ENCODE data around the gene RAD51B. TPM values are rescaled to one million over a fixed set of nuclear protein-coding genes. Genes with fewer than 3 reads are reported as not detected.
A peak's percentile ranks its signal among the peaks of the same experiment; 100 is the strongest.

RAD51B gene
- total RNA-seq, 5 donors from 2014 or later (not counting 1 experiment from before 2014, with no cell fraction given) = 25.4 to 47.9 (median 30.0) TPM

DNA sequence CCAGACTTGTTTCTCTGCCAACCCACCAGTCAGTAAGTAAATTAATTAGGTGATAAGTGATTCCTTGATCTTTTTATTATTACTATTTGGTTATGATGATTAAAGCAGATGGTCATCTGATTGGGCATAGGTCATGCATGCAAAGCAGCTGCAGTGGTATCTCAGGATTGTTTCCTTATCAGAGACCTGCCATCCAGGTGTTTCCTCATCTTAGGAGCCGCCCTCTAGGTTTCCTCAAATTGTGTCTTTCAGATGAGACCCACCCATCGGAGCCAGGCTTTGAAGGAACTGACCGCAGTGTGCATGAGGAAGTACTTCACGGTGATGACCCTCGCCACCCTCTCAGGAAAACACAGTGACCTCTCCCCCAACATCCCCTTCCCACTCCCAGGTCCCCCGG lies 910.0 kb downstream of the RAD51B start:
- no peak overlapping the region for H3K4me3 ChIP-seq (ENCODE audit: control insufficient read depth in 1 of 2, extremely low read depth in 1 of 2, low read length in 1 of 2)
- peaks cover 24 to 41% (median 29%) of the 10 kb centered on the region in 3 donors for H3K4me1 Mint-ChIP-seq
- ATAC-seq (replicated peaks in 1 of 4) (no peak), DNase-seq (no peak)
- H3K9me3 Mint-ChIP-seq = no peaks in the 10 kb centered on the region
- H3K27me3 ChIP-seq (replicated peaks in 1 of 2; ENCODE audit: control insufficient read depth in 2 of 2, extremely low read depth in 1 of 2, insufficient read depth in 2 of 2, low read length in 1 of 2) = no peaks in the 10 kb centered on the region
- H3K27ac ChIP-seq (ENCODE audit: low read length) = no peak overlapping the region
- WGBS (ENCODE audit: insufficient coverage) = 83% methylated on average over 3 of the region's 6 CpGs
- H3K9me3 ChIP-seq = no peaks in the 10 kb centered on the region
- no peaks in the 10 kb centered on the region for H3K36me3 Mint-ChIP-seq
- H3K27me3 Mint-ChIP-seq = no peaks in the 10 kb centered on the region
- H3K27ac Mint-ChIP-seq = no peak overlapping the region
- CTCF ChIA-PET = interaction anchor here (0.7 kb wide), 2 partner anchors 47 to 89 kb away, joined by 3 to 6 read pairs; no protein-coding TSS in a partner anchor
- POLR2A ChIA-PET = no interaction called here
- peaks cover 14 to 21% of the 10 kb centered on the region in 2 experiments for H3K4me1 ChIP-seq (ENCODE audit: control insufficient read depth in 1 of 2, extremely low read depth in 1 of 2, insufficient read depth in 2 of 2, low read length in 2 of 2)
- no peak overlapping the region for H3K4me3 Mint-ChIP-seq
- no peaks in the 10 kb centered on the region for H3K36me3 ChIP-seq (ENCODE audit: control insufficient read depth in 2 of 2, extremely low read depth in 1 of 2, insufficient read depth in 1 of 2, low read length in 1 of 2)

- Mint-ChIP-seq H3K27me3 (no peaks in the 10 kb centered on the region), H3K27ac (no peak overlapping the region), H3K4me3 (no peak overlapping the region), H3K4me1 (peaks cover 30 to 49% (median 36%) of the 10 kb centered on the region in 3 donors), H3K36me3 (no peaks in the 10 kb centered on the region), H3K9me3 (no peaks in the 10 kb centered on the region)
- ChIA-PET POLR2A (no interaction called here), CTCF (no interaction called here)
- WGBS (ENCODE audit: insufficient coverage) = 100% methylated on average over 2 of the region's 3 CpGs
- Histone ChIP-seq H3K27me3 (replicated peaks in 1 of 2; ENCODE audit: control insufficient read depth in 2 of 2, extremely low read depth in 1 of 2, insufficient read depth in 2 of 2, low read length in 1 of 2) (no peaks in the 10 kb centered on the region), H3K9me3 (no peaks in the 10 kb centered on the region), H3K4me1 (ENCODE audit: control insufficient read depth in 1 of 2, extremely low read depth in 1 of 2, insufficient read depth in 2 of 2, low read length in 2 of 2) (peaks cover 16 to 28% of the 10 kb centered on the region in 2 experiments), H3K4me3 (ENCODE audit: control insufficient read depth in 1 of 2, extremely low read depth in 1 of 2, low read length in 1 of 2) (no peak overlapping the region), H3K36me3 (ENCODE audit: control insufficient read depth in 2 of 2, extremely low read depth in 1 of 2, insufficient read depth in 1 of 2, low read length in 1 of 2) (no peaks in the 10 kb centered on the region), H3K27ac (ENCODE audit: low read length) (no peak overlapping the region)
- DNase-seq (no peak), ATAC-seq (replicated peaks in 1 of 4) (no peak)
Observed at GRCh38 chr14:68730348-68730747, 910.8 kb downstream of the RAD51B start.

- CTCF ChIA-PET = interaction anchor here in 1 of 2 donors (0.6 kb wide), 1 partner anchor 455 kb away, joined by 7 read pairs; no protein-coding TSS in a partner anchor
- Histone ChIP-seq H3K27me3 (replicated peaks in 1 of 2; ENCODE audit: control insufficient read depth in 2 of 2, extremely low read depth in 1 of 2, insufficient read depth in 2 of 2, low read length in 1 of 2) (no peaks in the 10 kb centered on the region), H3K9me3 (no peaks in the 10 kb centered on the region), H3K27ac (ENCODE audit: low read length) (no peak overlapping the region), H3K36me3 (ENCODE audit: control insufficient read depth in 2 of 2, extremely low read depth in 1 of 2, insufficient read depth in 1 of 2, low read length in 1 of 2) (no peaks in the 10 kb centered on the region), H3K4me1 (ENCODE audit: control insufficient read depth in 1 of 2, extremely low read depth in 1 of 2, insufficient read depth in 2 of 2, low read length in 2 of 2) (peaks cover 16 to 34% of the 10 kb centered on the region in 2 experiments), H3K4me3 (ENCODE audit: control insufficient read depth in 1 of 2, extremely low read depth in 1 of 2, low read length in 1 of 2) (no peak overlapping the region)
- H3K9me3 Mint-ChIP-seq = no peaks in the 10 kb centered on the region
- no peak overlapping the region for H3K27ac Mint-ChIP-seq
- ATAC-seq (replicated peaks in 1 of 4) = no peak
- H3K27me3 Mint-ChIP-seq = no peaks in the 10 kb centered on the region
- WGBS (ENCODE audit: insufficient coverage) = 100% methylated on average over 2 of the region's 8 CpGs
- no peak overlapping the region for H3K4me3 Mint-ChIP-seq
- H3K4me1 Mint-ChIP-seq = peaks cover 33 to 50% (median 40%) of the 10 kb centered on the region in 3 donors
- DNase-seq = no peak
- no peaks in the 10 kb centered on the region for H3K36me3 Mint-ChIP-seq
- POLR2A ChIA-PET = no interaction called here
Observed at GRCh38 chr14:68730811-68731425, 911.3 kb downstream of the RAD51B start.

DNA sequence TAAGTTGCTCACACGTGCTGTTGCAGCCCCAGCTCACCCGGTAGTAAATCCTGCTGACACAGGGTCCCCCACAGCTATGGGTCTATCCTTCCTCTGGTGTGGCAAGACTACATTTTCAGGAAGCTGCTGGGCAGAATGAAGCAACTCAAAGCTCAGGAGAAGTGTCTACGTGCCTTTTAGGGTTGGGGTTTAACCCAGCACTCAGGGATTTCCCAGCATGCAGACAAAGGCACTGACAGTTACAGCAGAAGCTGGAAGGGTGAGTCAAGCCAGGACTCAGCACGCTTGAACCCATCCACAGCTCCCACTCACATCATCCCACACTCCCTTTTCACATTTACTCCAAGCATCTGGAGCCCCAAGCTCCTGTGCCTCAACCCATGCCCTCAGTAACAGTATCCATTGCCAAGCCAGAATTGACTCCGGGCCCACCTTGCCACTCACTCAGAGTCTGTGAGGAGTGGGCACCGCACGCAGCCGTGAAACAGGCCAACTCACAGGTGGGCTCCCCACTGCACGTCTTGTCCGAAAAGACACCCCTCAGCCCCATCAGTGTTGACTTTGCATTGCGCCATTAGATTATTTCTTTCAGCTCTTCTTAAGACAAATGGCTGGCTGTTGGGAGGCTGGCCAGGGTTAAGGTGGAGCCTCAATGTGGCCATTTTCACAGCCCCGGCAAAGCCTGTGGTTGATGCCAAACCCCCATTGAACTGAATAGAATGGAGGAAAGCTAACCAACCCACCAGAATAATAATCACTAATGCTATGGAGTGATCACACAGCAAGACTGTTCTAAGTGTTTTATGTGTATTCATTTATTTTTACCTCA lies 913.7 kb downstream of the RAD51B start:
- H3K4me3 Mint-ChIP-seq = no peak overlapping the region
- no peaks in the 10 kb centered on the region for H3K36me3 Mint-ChIP-seq
- ChIA-PET CTCF (no interaction called here), POLR2A (interaction anchor here in 1 of 2 donors (1.2 kb wide), 1 partner anchor 48 kb away, joined by 3 read pairs; no protein-coding TSS in a partner anchor)
- H3K9me3 ChIP-seq = no peaks in the 10 kb centered on the region
- no peak overlapping the region for H3K4me3 ChIP-seq (ENCODE audit: control insufficient read depth in 1 of 2, extremely low read depth in 1 of 2, low read length in 1 of 2)
- WGBS (ENCODE audit: insufficient coverage) = 83% methylated on average over 7 of the region's 12 CpGs
- H3K4me1 ChIP-seq (ENCODE audit: control insufficient read depth in 1 of 2, extremely low read depth in 1 of 2, insufficient read depth in 2 of 2, low read length in 2 of 2) = peaks cover 16 to 43% of the 10 kb centered on the region in 2 experiments
- DNase-seq (peak in 2 of 35 experiments; percentile 13 to 25), ATAC-seq (replicated peaks in 1 of 4) (no peak)
- H3K36me3 ChIP-seq (ENCODE audit: control insufficient read depth in 2 of 2, extremely low read depth in 1 of 2, insufficient read depth in 1 of 2, low read length in 1 of 2) = no peaks in the 10 kb centered on the region
- peak overlapping the region; percentile 73 for H3K27ac ChIP-seq (ENCODE audit: low read length)
- no peaks in the 10 kb centered on the region for H3K9me3 Mint-ChIP-seq
- H3K4me1 Mint-ChIP-seq = peaks cover 40 to 55% (median 44%) of the 10 kb centered on the region in 3 donors
- no peaks in the 10 kb centered on the region for H3K27me3 ChIP-seq (replicated peaks in 1 of 2; ENCODE audit: control insufficient read depth in 2 of 2, extremely low read depth in 1 of 2, insufficient read depth in 2 of 2, low read length in 1 of 2)
- peak overlapping the region; percentile 48 to 76 for H3K27ac Mint-ChIP-seq
- no peaks in the 10 kb centered on the region for H3K27me3 Mint-ChIP-seq

DNA sequence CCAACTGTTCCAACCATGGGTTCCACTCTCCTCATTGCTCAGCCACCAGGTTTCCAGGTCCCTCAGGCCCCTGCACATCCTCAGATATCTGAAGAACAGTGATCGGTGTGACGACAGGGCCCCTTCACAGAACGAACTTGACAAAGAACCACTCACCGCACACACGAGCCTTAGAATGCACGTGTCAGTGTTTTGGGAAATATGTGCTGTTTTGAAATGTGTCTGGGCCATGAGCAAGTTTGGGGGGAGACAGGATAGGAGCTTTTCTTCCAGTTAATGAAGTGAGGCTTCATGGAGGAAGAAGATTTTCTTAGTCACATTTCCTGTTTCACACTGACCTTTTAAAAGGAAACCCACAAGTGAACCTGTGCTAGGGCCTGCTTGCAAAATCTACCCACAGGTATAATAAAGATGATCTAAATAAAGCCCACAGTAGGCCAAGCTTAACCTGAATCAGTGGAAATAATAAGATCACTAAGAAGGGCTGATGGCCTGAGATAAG lies 914.7 kb downstream of the RAD51B start:
- Histone ChIP-seq H3K27ac (ENCODE audit: low read length) (peak overlapping the region; percentile 73), H3K9me3 (no peaks in the 10 kb centered on the region), H3K4me3 (ENCODE audit: control insufficient read depth in 1 of 2, extremely low read depth in 1 of 2, low read length in 1 of 2) (no peak overlapping the region), H3K36me3 (ENCODE audit: control insufficient read depth in 2 of 2, extremely low read depth in 1 of 2, insufficient read depth in 1 of 2, low read length in 1 of 2) (no peaks in the 10 kb centered on the region), H3K4me1 (ENCODE audit: control insufficient read depth in 1 of 2, extremely low read depth in 1 of 2, insufficient read depth in 2 of 2, low read length in 2 of 2) (peaks cover 16 to 43% of the 10 kb centered on the region in 2 experiments), H3K27me3 (replicated peaks in 1 of 2; ENCODE audit: control insufficient read depth in 2 of 2, extremely low read depth in 1 of 2, insufficient read depth in 2 of 2, low read length in 1 of 2) (no peaks in the 10 kb centered on the region)
- DNase-seq = peak in 13 of 35 experiments; percentile 5 to 48 (median 21)
- no CpG with 5 or more reads among the region's 6 CpGs for WGBS (ENCODE audit: insufficient coverage)
- Mint-ChIP-seq H3K4me1 (peaks cover 42 to 49% (median 48%) of the 10 kb centered on the region in 3 donors), H3K27me3 (no peaks in the 10 kb centered on the region), H3K27ac (peak overlapping the region; percentile 76 to 88), H3K9me3 (no peaks in the 10 kb centered on the region), H3K4me3 (peak overlapping the region in 2 of 3 donors; percentile 17 to 36), H3K36me3 (no peaks in the 10 kb centered on the region)
- ChIA-PET CTCF (no interaction called here), POLR2A (interaction anchor here in 1 of 2 donors (1.2 kb wide), 1 partner anchor 47 kb away, joined by 3 read pairs; no protein-coding TSS in a partner anchor)
- ATAC-seq (replicated peaks in 1 of 4) = peak; percentile 60 to 84 (median 76)

DNA sequence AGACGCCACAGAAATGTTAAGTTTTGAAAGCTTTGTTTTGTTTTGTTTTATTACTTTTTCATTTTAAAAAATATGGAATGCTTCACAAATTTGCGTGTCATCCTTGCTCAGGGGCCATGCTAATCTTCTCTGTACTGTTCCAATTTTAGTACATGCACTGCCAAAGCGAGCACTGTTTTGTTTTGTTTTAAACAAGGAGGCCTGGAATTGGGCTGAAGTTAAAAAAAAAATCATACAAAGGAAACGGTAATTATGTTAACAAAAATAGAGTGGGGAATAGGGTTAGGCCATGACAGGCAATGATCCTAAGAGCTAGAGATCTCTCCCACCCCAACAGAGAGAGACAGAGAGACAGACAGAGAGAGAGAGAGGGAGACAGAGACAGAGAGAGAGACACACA lies 916.3 kb downstream of the RAD51B start:
- H3K4me3 ChIP-seq (ENCODE audit: control insufficient read depth in 1 of 2, extremely low read depth in 1 of 2, low read length in 1 of 2) = no peak overlapping the region
- CTCF ChIA-PET = no interaction called here
- no peak overlapping the region for H3K27ac ChIP-seq (ENCODE audit: low read length)
- POLR2A ChIA-PET = no interaction called here
- Mint-ChIP-seq H3K9me3 (no peaks in the 10 kb centered on the region), H3K4me1 (peaks cover 33 to 41% (median 36%) of the 10 kb centered on the region in 3 donors), H3K4me3 (no peak overlapping the region), H3K36me3 (no peaks in the 10 kb centered on the region), H3K27me3 (no peaks in the 10 kb centered on the region), H3K27ac (peak overlapping the region; percentile 29 to 52)
- H3K36me3 ChIP-seq (ENCODE audit: control insufficient read depth in 2 of 2, extremely low read depth in 1 of 2, insufficient read depth in 1 of 2, low read length in 1 of 2) = no peaks in the 10 kb centered on the region
- ATAC-seq (replicated peaks in 1 of 4) (no peak), DNase-seq (no peak)
- no peaks in the 10 kb centered on the region for H3K9me3 ChIP-seq
- no peaks in the 10 kb centered on the region for H3K27me3 ChIP-seq (replicated peaks in 1 of 2; ENCODE audit: control insufficient read depth in 2 of 2, extremely low read depth in 1 of 2, insufficient read depth in 2 of 2, low read length in 1 of 2)
- H3K4me1 ChIP-seq (ENCODE audit: control insufficient read depth in 1 of 2, extremely low read depth in 1 of 2, insufficient read depth in 2 of 2, low read length in 2 of 2) = peaks cover 16 to 41% of the 10 kb centered on the region in 2 experiments
- WGBS (ENCODE audit: insufficient coverage) = no CpG with 5 or more reads among the region's 4 CpGs
